ENCODE measurements around the gene TRPV4. TPM values are rescaled to one million over a fixed set of nuclear protein-coding genes. Genes with fewer than 3 reads are reported as not detected.

The TRPV4 gene
- polyA plus RNA-seq, 1 of the 3 experiments (the other 2 are of a cell fraction): 5.2 TPM

GRCh38 chr12:109818905-109819500 lies 14.2 kb downstream of the TRPV4 start:
- H3K79me2 ChIP-seq (ENCODE audit: insufficient read depth): no peaks in the 10 kb centered on the region
- no peak overlapping the region for H3K9ac ChIP-seq
- H3F3A ChIP-seq (replicated peaks; ENCODE audit: insufficient read depth): no peaks in the 10 kb centered on the region
- H3K4me3 ChIP-seq (ENCODE audit: low read depth in 2 of 2, low read length in 1 of 2): no peak overlapping the region
- 57% methylated on average over 8 of the region's 10 CpGs for WGBS (ENCODE audit: low lambda C conversion rate)
- H3K9me3 ChIP-seq: no peaks in the 10 kb centered on the region
- DNase-seq: no peak
- H3K27me3 ChIP-seq (ENCODE audit: insufficient read depth): no peaks in the 10 kb centered on the region
- ChIA-PET CTCF (interaction anchor here (0.9 to 4.5 kb wide), 2 partner anchors 14 to 300 kb away, joined by 3 to 23 read pairs; no protein-coding TSS in a partner anchor), POLR2A (no interaction called here)
- no peak overlapping the region for H3K27ac ChIP-seq (ENCODE audit: low read depth in 2 of 2, low read length in 1 of 2)
- H2AFZ ChIP-seq (ENCODE audit: low read depth): no peak overlapping the region
- no peaks in the 10 kb centered on the region for H4K20me1 ChIP-seq (ENCODE audit: insufficient read depth)
- H3K4me2 ChIP-seq: no peak overlapping the region
- no peak for TF ChIP-seq SMC3 (IDR thresholded peaks at IDR 0.05; ENCODE audit: low read depth, low read length)
- TF ChIP-seq CHD2 (IDR thresholded peaks at IDR 0.05; ENCODE audit: low read length, partially characterized antibody): no peak
- no peak for TF ChIP-seq FOSL2 (IDR thresholded peaks at IDR 0.05; ENCODE audit: borderline replicate concordance, low read depth)
- TF ChIP-seq REST (IDR thresholded peaks at IDR 0.05; ENCODE audit: low read depth, low read length): no peak
- no peak for TF ChIP-seq IRF3 (IDR thresholded peaks at IDR 0.05; ENCODE audit: low read depth, low read length)
- TF ChIP-seq ZBTB33 (IDR thresholded peaks at IDR 0.05; ENCODE audit: borderline replicate concordance, low read depth): no peak
- TF ChIP-seq CTCF (IDR thresholded peaks at IDR 0.05): no peak
- TF ChIP-seq YY1 (IDR thresholded peaks at IDR 0.05; ENCODE audit: low read depth): no peak
- no peak for TF ChIP-seq TEAD4 (IDR thresholded peaks at IDR 0.05; ENCODE audit: borderline replicate concordance, insufficient read depth)
- no peak for TF ChIP-seq RCOR1 (IDR thresholded peaks at IDR 0.05; ENCODE audit: low read length)
- no peak for TF ChIP-seq PBX3 (IDR thresholded peaks at IDR 0.05)
- TF ChIP-seq TAF1 (IDR thresholded peaks at IDR 0.05; ENCODE audit: borderline replicate concordance, low read depth, low read length): no peak
- no peak for TF ChIP-seq EP300 (IDR thresholded peaks at IDR 0.05; ENCODE audit: borderline replicate concordance in 1 of 2, low read depth in 1 of 2, low read length in 1 of 2)
- H3K9me2 ChIP-seq: no peaks in the 10 kb centered on the region
- H3K36me3 ChIP-seq (replicated peaks in 1 of 2; ENCODE audit: control insufficient read depth in 1 of 2, insufficient read depth in 2 of 2, low read length in 1 of 2): peaks cover 0 to 1% of the 10 kb centered on the region in 2 experiments
- peaks cover 0 to 2% of the 10 kb centered on the region in 2 experiments; a peak in 1 of 4 replicates for H3K4me1 ChIP-seq (ENCODE audit: control insufficient read depth in 1 of 2, insufficient read depth in 2 of 2, low read depth in 1 of 2, low read length in 1 of 2)
